HepG2 (cell line): ENCODE results near the gene SHROOM2.

Experiments used
- HNF4A ChIP-seq: sonication (generic); formaldehyde crosslinking; IDR thresholded peaks from 2 replicates; pipeline ENCODE4 v1.4.0; 2020; ENCODE audit warnings: missing genetic modification reagents
- MLLT10 ChIP-seq: sonication (generic); formaldehyde crosslinking; IDR thresholded peaks from 2 replicates; pipeline ENCODE4 v1.4.0; 2020; ENCODE audit warnings: missing genetic modification reagents
- NCOA1 ChIP-seq: sonication (generic); formaldehyde crosslinking; IDR thresholded peaks from 2 replicates; pipeline ENCODE4 v1.9.0; 2021; ENCODE audit warnings: missing genetic modification reagents
- NONO ChIP-seq, 2 experiments: fragments of 450-650 bp in 1 of 2; sonication (generic) in 1 of 2; formaldehyde crosslinking in 1 of 2; IDR thresholded peaks in 1 of 2; conservative IDR thresholded peaks in 1 of 2; 2 replicates each; pipeline versions ENCODE4 v1.6.1 to v1.8.0; 2017 to 2022; ENCODE audit warnings: mild to moderate bottlenecking in 1 of 2, missing genetic modification reagents in 1 of 2, moderate library complexity in 1 of 2
- PBX3 ChIP-seq: sonication (generic); formaldehyde crosslinking; IDR thresholded peaks from 2 replicates; pipeline ENCODE4 v1.8.1; 2023; ENCODE audit warnings: missing genetic modification reagents, inconsistent platforms, borderline replicate concordance
- PRDM10 ChIP-seq: sonication (generic); formaldehyde crosslinking; IDR thresholded peaks from 2 replicates; pipeline ENCODE4 v1.4.0; 2020; ENCODE audit warnings: low read depth, missing genetic modification reagents
- SMARCC2 ChIP-seq: fragments of 450-650 bp; IDR thresholded peaks from 2 replicates; pipeline ENCODE4 v1.6.1; 2017; ENCODE audit warnings: antibody characterized with exemption, mild to moderate bottlenecking
- TEF ChIP-seq: sonication (generic); formaldehyde crosslinking; IDR thresholded peaks from 2 replicates; pipeline ENCODE4 v1.5.0; 2020; ENCODE audit warnings: missing genetic modification reagents
- ZBTB8A ChIP-seq: sonication (generic); formaldehyde crosslinking; IDR thresholded peaks from 2 replicates; pipeline ENCODE4 v1.4.0; 2020; ENCODE audit warnings: mild to moderate bottlenecking, low read depth, missing genetic modification reagents, borderline replicate concordance
- TF ChIP-seq, protein P1 (sequence below): sonication (generic); formaldehyde crosslinking; IDR thresholded peaks from 2 replicates; pipeline ENCODE4 v1.4.0; 2020; ENCODE audit warnings: mild to moderate bottlenecking, missing genetic modification reagents
- TF ChIP-seq, protein P2 (sequence below): sonication (generic); formaldehyde crosslinking; IDR thresholded peaks from 2 replicates; pipeline ENCODE4 v1.4.0; 2020; ENCODE audit warnings: missing genetic modification reagents; ENCODE audit errors: not compliant biosample characterization
- TF ChIP-seq, protein P3 (sequence below): conservative IDR thresholded peaks from 2 replicates; pipeline ENCODE4 v1.6.1; 2018; ENCODE audit warnings: missing genetic modification reagents

- TF ChIP-seq HNF4A (CRISPR knock-in tag): no peak
- no peak for TF ChIP-seq MLLT10 (CRISPR knock-in tag)
- TF ChIP-seq, protein P1, sequence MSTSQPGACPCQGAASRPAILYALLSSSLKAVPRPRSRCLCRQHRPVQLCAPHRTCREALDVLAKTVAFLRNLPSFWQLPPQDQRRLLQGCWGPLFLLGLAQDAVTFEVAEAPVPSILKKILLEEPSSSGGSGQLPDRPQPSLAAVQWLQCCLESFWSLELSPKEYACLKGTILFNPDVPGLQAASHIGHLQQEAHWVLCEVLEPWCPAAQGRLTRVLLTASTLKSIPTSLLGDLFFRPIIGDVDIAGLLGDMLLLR: no peak
- TF ChIP-seq NONO (IDR thresholded peaks at IDR 0.05): no peak
- TF ChIP-seq NONO (CRISPR knock-in tag; conservative IDR thresholded peaks at IDR 0.05): no peak
- no peak for TF ChIP-seq ZBTB8A (CRISPR knock-in tag)
- no peak for TF ChIP-seq TEF (CRISPR knock-in tag)
- no peak for TF ChIP-seq PRDM10
- no peak for TF ChIP-seq SMARCC2
- no peak for TF ChIP-seq PBX3
- TF ChIP-seq, protein P2, sequence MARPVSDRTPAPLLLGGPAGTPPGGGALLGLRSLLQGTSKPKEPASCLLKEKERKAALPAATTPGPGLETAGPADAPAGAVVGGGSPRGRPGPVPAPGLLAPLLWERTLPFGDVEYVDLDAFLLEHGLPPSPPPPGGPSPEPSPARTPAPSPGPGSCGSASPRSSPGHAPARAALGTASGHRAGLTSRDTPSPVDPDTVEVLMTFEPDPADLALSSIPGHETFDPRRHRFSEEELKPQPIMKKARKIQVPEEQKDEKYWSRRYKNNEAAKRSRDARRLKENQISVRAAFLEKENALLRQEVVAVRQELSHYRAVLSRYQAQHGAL (CRISPR knock-in tag): no peak
- no peak for TF ChIP-seq NCOA1 (CRISPR knock-in tag)
- TF ChIP-seq, protein P3, sequence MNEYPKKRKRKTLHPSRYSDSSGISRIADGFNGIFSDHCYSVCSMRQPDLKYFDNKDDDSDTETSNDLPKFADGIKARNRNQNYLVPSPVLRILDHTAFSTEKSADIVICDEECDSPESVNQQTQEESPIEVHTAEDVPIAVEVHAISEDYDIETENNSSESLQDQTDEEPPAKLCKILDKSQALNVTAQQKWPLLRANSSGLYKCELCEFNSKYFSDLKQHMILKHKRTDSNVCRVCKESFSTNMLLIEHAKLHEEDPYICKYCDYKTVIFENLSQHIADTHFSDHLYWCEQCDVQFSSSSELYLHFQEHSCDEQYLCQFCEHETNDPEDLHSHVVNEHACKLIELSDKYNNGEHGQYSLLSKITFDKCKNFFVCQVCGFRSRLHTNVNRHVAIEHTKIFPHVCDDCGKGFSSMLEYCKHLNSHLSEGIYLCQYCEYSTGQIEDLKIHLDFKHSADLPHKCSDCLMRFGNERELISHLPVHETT (CRISPR knock-in tag): no peak
Observed at GRCh38 chrX:9909254-9909653, 123.0 kb downstream of the SHROOM2 start.
